HepG2 (cell line): ENCODE results near the gene JPT1. TPM values are rescaled to one million over a fixed set of nuclear protein-coding genes. Genes with fewer than 3 reads are reported as not detected.
A peak's percentile ranks its signal among the peaks of the same experiment; 100 is the strongest.

ENCODE experiments used
- CREM ChIP-seq, 2 experiments: sonication (generic) in 1 of 2; formaldehyde crosslinking in 1 of 2; IDR thresholded peaks; 2 replicates each; pipeline versions ENCODE4 v1.4.0 to v1.6.1; 2016 to 2020; ENCODE audit warnings: antibody characterized with exemption in 1 of 2, mild to moderate bottlenecking in 1 of 2, missing genetic modification reagents in 1 of 2
- CSRNP1 ChIP-seq: sonication (generic); formaldehyde crosslinking; IDR thresholded peaks from 2 replicates; pipeline ENCODE4 v1.8.1; 2023; ENCODE audit warnings: mild to moderate bottlenecking, missing genetic modification reagents
- GZF1 ChIP-seq: sonication (generic); formaldehyde crosslinking; IDR thresholded peaks from 2 replicates; pipeline ENCODE4 v1.5.1; 2020; ENCODE audit warnings: mild to moderate bottlenecking, missing genetic modification reagents
- HOXD1 ChIP-seq: sonication (generic); formaldehyde crosslinking; IDR thresholded peaks from 2 replicates; pipeline ENCODE4 v1.5.0; 2020; ENCODE audit warnings: missing genetic modification reagents
- NONO ChIP-seq, 2 experiments: fragments of 450-650 bp in 1 of 2; sonication (generic) in 1 of 2; formaldehyde crosslinking in 1 of 2; IDR thresholded peaks in 1 of 2; conservative IDR thresholded peaks in 1 of 2; 2 replicates each; pipeline versions ENCODE4 v1.6.1 to v1.8.0; 2017 to 2022; ENCODE audit warnings: mild to moderate bottlenecking in 1 of 2, missing genetic modification reagents in 1 of 2, moderate library complexity in 1 of 2
- NPAS2 ChIP-seq: sonication (generic); formaldehyde crosslinking; IDR thresholded peaks from 2 replicates; pipeline ENCODE4 v1.8.0; 2022; ENCODE audit warnings: mild to moderate bottlenecking, missing genetic modification reagents, borderline replicate concordance
- POLR2A ChIP-seq, 2 experiments: IDR thresholded peaks; 2 replicates each; pipeline ENCODE4 v1.6.1; 2011; ENCODE audit warnings: low read depth in 2 of 2, low read length in 2 of 2, mild to moderate bottlenecking in 1 of 2, moderate library complexity in 1 of 2; ENCODE audit not compliant: insufficient read depth in 1 of 2
- SAFB2 ChIP-seq: sonication (generic); formaldehyde crosslinking; IDR thresholded peaks from 2 replicates; pipeline ENCODE4 v1.5.1; 2020; ENCODE audit warnings: missing genetic modification reagents, low read depth, mild to moderate bottlenecking, borderline replicate concordance
- UBTF ChIP-seq: sonication (generic); formaldehyde crosslinking; IDR thresholded peaks from 2 replicates; pipeline ENCODE4 v1.4.0; 2020; ENCODE audit warnings: mild to moderate bottlenecking, missing genetic modification reagents
- ZBTB42 ChIP-seq: sonication (generic); formaldehyde crosslinking; IDR thresholded peaks from 2 replicates; pipeline ENCODE4 v1.5.0; 2020; ENCODE audit warnings: mild to moderate bottlenecking, missing genetic modification reagents
- ZFP1 ChIP-seq: IDR thresholded peaks from 2 replicates; pipeline ENCODE4 v1.6.1; 2016
- ZNF225 ChIP-seq: sonication (generic); formaldehyde crosslinking; IDR thresholded peaks from 2 replicates; pipeline ENCODE4 v1.4.0; 2020; ENCODE audit warnings: mild to moderate bottlenecking, missing genetic modification reagents
- ZNF281 ChIP-seq: sonication (generic); formaldehyde crosslinking; IDR thresholded peaks from 2 replicates; pipeline ENCODE4 v1.4.0; 2020; ENCODE audit warnings: missing genetic modification reagents, borderline replicate concordance
- ZNF605 ChIP-seq: sonication (generic); formaldehyde crosslinking; IDR thresholded peaks from 2 replicates; pipeline ENCODE4 v1.8.0; 2022; ENCODE audit warnings: mild to moderate bottlenecking, missing genetic modification reagents
- polyA plus RNA-seq, 8 experiments: library from polyadenylated mRNA; depleted of rRNA in 3 of 8; stranded (reverse) in 7 of 8; unstranded in 1 of 8; fragments of >200 nt; fragmentation: Illumina TruSeq in 4 of 8; extraction: Trizol in 4 of 8; gene quantifications; 2 replicates each; pipeline versions ENCODE4 v1.2.1 to v1.2.3, GENCODE V29; 2011 to 2016; ENCODE audit warnings: low read depth in 4 of 8, missing spikeins in 1 of 8, mixed read lengths in 1 of 8; ENCODE audit not compliant: insufficient read depth in 1 of 8
- total RNA-seq, 5 experiments: library from RNA; depleted of rRNA; stranded (reverse); fragments of >200 nt; fragmentation: Illumina TruSeq; extraction: Trizol; gene quantifications; 2 replicates each; pipeline ENCODE4 v1.2.3, GENCODE V29; 2016; ENCODE audit warnings: low read depth in 1 of 5
- TF ChIP-seq, protein P1 (sequence below): sonication (generic); formaldehyde crosslinking; IDR thresholded peaks from 2 replicates; pipeline ENCODE4 v1.9.0; 2021; ENCODE audit warnings: missing genetic modification reagents, borderline replicate concordance
- TF ChIP-seq, protein P2 (sequence below): sonication (generic); formaldehyde crosslinking; IDR thresholded peaks from 2 replicates; pipeline ENCODE4 v1.4.0; 2020; ENCODE audit warnings: missing genetic modification reagents, borderline replicate concordance

The JPT1 gene
- total and polyA plus RNA-seq, 2 of the 13 experiments (the other 11 are each of a cell fraction or from before 2014, with no cell fraction given) = 43.3 to 256 TPM

DNA sequence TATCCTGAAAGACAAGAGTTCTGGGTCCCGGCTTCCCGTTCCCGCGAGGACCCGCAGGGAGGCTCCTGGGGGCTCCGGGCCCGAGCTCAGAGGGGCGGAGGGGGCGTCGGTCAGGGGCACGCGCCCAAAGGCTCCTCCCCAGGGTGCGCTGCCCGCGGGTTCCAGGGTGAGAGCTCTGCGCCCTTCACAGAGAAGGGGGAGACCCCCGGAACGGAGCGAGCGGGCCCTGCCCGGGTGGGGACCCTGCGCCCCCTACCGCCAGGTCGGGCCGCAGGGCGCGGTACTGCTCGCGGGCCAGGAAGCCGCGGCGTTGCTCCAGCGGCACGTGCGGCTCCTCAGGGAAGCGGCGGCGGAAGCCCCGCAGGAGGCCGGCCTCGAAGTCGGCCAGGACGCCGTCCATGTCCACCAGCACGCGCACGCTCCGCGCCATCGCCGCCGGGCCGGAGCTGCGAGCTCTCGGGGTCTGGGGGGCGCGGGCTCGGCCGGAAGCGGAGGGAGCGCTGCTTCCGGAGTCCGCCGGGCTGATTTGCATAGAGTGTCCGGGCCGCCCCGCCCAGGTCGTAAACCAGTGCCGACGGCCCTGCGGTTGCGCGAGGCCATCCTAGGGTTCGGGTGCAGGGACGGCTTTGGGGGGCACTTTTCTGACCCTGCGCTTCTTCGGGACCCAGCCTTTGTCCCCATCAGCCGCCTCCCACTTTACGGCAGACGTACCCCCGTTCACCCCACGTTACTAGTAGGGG is 22.9 kb downstream of the JPT1 start, which contains the start of gene NT5C (continued):
- TF ChIP-seq CREM (IDR thresholded peaks at IDR 0.05) (no peak), CREM (CRISPR knock-in tag; IDR thresholded peaks at IDR 0.05) (no peak), GZF1 (CRISPR knock-in tag) (no peak), POLR2A (IDR thresholded peaks at IDR 0.05; ENCODE audit: insufficient read depth in 1 of 2, low read depth in 2 of 2, low read length in 2 of 2) (peak; percentile 85 to 94), ZNF225 (CRISPR knock-in tag) (no peak), ZNF281 (CRISPR knock-in tag) (no peak), HOXD1 (CRISPR knock-in tag) (no peak), ZBTB42 (CRISPR knock-in tag) (0 out of 2 replicates have a peak, but pooled peaks have one; percentile 80), ZFP1 (CRISPR knock-in tag) (0 out of 2 replicates have a peak, but pooled peaks have one; percentile 58), CSRNP1 (CRISPR knock-in tag) (peak; percentile 77; the same call in 1 of the 2 replicates), UBTF (CRISPR knock-in tag) (peak; percentile 88), SAFB2 (CRISPR knock-in tag) (peak; percentile 100), NPAS2 (no peak), ZNF605 (CRISPR knock-in tag) (peak; percentile 49; the same call in 1 of the 2 replicates), NONO (IDR thresholded peaks at IDR 0.05) (no peak), NONO (CRISPR knock-in tag; conservative IDR thresholded peaks at IDR 0.05) (peak; percentile 76)
- TF ChIP-seq, protein P1, sequence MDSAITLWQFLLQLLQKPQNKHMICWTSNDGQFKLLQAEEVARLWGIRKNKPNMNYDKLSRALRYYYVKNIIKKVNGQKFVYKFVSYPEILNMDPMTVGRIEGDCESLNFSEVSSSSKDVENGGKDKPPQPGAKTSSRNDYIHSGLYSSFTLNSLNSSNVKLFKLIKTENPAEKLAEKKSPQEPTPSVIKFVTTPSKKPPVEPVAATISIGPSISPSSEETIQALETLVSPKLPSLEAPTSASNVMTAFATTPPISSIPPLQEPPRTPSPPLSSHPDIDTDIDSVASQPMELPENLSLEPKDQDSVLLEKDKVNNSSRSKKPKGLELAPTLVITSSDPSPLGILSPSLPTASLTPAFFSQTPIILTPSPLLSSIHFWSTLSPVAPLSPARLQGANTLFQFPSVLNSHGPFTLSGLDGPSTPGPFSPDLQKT (CRISPR knock-in tag) = peak; percentile 59; the same call in 1 of the 2 replicates
- TF ChIP-seq, protein P2, sequence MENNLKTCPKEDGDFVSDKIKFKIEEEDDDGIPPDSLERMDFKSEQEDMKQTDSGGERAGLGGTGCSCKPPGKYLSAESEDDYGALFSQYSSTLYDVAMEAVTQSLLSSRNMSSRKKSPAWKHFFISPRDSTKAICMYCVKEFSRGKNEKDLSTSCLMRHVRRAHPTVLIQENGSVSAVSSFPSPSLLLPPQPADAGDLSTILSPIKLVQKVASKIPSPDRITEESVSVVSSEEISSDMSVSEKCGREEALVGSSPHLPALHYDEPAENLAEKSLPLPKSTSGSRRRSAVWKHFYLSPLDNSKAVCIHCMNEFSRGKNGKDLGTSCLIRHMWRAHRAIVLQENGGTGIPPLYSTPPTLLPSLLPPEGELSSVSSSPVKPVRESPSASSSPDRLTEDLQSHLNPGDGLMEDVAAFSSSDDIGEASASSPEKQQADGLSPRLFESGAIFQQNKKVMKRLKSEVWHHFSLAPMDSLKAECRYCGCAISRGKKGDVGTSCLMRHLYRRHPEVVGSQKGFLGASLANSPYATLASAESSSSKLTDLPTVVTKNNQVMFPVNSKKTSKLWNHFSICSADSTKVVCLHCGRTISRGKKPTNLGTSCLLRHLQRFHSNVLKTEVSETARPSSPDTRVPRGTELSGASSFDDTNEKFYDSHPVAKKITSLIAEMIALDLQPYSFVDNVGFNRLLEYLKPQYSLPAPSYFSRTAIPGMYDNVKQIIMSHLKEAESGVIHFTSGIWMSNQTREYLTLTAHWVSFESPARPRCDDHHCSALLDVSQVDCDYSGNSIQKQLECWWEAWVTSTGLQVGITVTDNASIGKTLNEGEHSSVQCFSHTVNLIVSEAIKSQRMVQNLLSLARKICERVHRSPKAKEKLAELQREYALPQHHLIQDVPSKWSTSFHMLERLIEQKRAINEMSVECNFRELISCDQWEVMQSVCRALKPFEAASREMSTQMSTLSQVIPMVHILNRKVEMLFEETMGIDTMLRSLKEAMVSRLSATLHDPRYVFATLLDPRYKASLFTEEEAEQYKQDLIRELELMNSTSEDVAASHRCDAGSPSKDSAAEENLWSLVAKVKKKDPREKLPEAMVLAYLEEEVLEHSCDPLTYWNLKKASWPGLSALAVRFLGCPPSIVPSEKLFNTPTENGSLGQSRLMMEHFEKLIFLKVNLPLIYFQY (CRISPR knock-in tag) = peak; percentile 93
